HG03175 (cell line): ENCODE measurements around the gene KHDRBS1.
"Not testable (repeated sequence)": the region's sequence is repeated elsewhere in the genome, so short reads cannot be mapped to it uniquely, and the experiment has no call there.

Source experiments
- ATAC-seq: cut with Tn5 transposase; IDR thresholded peaks from one replicate; pipeline ENCODE4 v1.9.1; 2021; ENCODE audit warnings: mild to moderate bottlenecking, moderate library complexity; ENCODE audit not compliant: unreplicated experiment

KHDRBS1 gene, protein sequence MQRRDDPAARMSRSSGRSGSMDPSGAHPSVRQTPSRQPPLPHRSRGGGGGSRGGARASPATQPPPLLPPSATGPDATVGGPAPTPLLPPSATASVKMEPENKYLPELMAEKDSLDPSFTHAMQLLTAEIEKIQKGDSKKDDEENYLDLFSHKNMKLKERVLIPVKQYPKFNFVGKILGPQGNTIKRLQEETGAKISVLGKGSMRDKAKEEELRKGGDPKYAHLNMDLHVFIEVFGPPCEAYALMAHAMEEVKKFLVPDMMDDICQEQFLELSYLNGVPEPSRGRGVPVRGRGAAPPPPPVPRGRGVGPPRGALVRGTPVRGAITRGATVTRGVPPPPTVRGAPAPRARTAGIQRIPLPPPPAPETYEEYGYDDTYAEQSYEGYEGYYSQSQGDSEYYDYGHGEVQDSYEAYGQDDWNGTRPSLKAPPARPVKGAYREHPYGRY

DNA sequence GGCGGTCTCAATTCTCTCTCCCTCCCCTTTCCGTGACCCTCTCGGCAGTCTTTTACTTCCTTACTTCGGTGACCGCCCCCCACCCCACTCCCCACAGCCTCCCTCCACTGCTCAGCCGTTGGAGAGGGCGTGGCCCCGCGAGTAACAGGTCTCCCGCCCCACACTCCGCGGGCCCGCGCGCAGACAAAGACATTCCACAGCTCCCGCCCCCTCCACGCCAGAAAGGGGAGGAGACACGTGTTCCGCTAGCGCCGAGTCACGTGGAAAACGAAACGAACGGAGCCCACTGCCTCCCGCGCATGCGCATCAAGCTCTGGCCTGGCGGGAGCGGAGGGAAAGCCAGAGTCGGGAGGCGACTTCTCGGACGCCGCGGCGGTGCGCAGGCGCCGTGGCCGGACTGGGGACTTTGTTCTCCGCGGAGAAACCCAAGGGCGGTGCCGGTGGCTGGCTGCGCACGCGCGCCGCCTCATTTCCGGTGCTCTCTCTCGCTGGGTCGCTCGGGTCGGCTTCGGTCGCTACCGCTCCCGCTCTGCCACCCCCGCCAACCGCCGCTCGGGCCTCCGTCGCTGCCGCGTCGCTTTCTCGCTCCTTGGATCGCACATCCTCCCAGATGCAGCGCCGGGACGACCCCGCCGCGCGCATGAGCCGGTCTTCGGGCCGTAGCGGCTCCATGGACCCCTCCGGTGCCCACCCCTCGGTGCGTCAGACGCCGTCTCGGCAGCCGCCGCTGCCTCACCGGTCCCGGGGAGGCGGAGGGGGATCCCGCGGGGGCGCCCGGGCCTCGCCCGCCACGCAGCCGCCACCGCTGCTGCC lies at the start of gene KHDRBS1:
Gene KHDRBS1 (plus strand): TSS at position 483 of the 813 bp plus-strand sequence. CDS start 128 bp downstream, at position 611.
- peak; percentile 80 for ATAC-seq

DNA sequence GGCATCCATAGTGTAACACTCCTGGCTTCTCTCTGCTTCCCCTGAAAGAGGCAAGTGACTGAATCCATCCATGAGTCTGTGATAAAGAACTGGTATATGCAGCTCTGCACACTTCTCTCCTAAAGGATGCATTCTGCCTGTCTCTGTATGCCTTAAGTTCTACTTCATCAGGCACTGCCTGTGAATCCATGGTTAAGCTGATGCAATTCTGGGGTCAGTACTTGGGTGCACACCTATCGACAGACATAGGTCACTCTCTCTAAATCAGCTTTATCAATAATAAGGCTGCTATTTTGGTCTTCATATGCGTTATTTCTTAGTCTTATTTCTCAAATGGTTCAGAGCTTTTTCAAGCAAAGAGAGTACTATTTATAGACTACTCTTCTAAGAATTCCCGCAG lies 42.8 kb upstream of the KHDRBS1 start:
- ATAC-seq: no peak

DNA sequence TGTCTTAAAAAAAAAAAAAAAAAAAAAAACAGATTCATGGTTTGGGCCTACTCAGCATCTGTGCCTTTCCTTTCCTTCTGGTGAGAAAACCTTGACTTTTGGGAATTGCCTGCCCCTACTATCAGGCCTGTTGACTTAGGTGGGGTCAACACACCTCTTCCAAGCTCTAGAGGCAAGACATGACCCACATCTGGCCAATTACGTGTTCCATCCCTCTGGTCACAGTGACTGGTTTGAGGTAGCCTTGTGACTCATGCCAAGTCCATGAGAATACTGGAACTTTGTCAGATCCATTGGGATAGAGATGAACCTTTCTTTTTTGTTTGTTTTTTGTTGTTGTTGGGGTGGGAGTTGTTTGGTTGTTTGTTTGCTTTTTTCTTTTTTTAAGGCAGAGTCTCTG lies 37.3 kb upstream of the KHDRBS1 start:
- no peak for ATAC-seq

DNA sequence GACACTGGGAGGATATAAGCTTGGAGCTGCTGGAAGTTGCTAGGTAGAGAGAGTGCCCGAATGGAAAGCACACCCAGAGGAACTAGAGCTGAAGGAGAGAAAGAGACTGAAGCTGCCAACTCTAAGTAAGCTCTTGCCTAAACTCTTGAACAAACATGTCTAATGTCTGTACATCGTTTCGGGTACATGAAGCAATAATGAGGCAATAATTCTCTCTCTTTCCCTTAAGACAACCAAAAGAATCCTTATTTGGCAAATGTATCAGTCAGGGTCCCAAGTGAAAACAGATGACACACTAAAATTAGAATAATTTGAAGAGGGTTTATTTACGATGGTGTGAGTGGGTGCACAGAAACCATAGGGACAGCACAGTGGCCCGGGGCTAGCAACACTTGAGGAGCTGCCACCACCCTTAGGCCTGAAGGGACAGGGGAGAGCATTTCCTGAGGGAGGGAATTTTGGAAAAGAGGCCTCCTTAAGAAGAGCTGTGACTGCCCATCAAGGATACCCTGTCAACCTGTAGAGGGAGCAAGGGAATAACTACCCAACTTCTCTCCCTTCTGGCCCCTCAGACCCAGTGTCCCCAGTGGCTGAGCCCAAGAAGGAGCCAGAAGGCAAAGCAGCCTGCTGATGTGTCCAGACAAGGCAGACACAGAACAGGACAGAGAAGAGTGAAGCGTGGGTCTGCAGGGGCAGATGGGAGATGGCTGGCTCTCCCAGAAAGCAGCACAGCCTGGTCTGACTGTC lies 36.1 kb upstream of the KHDRBS1 start:
- no peak for ATAC-seq

DNA sequence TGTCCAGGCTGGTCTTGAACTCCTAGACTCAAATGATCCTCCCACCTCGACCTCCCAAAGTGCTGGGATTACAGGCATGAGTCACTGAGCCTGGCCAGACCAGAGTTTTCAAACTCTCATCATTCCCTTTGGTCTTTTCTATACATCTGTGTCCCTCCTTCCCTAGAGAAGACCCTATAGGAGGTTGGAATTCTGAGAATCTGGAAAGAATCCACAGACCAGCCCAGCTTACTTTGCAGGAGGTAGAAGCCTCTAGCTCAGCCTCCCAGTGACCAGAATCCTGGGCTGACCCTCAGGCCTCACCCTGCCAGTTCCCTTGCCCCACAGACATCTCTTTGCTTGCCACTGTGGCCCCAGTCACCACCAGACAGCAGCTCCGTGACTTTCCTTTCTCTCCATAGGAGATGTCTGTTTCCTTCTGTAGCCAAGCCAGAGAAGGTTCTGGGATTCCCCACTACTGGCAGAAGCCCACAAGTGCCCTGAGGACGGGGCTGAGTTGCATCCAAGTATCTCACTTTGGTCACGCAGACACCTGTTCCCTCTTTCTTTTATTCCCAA lies 34.7 kb upstream of the KHDRBS1 start:
- no peak for ATAC-seq

DNA sequence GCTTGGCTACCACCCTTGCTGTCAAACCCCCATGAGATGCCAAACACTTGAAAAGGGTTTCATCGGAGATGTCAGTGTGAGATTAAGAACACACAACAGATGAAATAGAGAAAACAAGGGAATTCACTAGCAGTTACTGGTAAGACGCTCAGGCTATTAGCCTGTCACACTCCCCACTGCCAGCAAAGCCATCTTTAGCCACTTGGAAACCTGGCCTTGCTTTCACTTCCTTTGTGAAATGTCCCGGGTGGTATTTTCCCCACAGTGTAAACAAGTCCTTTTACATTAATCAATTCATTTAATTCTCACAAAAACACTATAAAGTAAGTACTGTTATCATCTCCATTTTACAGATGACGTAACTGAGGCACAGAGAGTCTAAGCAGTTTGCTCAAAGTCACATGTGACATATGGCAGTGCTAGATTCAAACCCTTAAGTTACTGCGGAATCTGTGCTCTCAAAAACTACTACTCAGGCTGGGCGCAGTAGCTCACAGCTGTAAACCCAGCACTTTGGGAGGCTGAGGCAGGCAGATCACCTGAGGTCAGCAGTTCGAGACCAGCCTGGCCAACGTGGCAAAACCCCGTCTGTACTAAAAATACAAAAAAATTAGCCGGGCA lies 32.7 kb upstream of the KHDRBS1 start:
- ATAC-seq: no peak

DNA sequence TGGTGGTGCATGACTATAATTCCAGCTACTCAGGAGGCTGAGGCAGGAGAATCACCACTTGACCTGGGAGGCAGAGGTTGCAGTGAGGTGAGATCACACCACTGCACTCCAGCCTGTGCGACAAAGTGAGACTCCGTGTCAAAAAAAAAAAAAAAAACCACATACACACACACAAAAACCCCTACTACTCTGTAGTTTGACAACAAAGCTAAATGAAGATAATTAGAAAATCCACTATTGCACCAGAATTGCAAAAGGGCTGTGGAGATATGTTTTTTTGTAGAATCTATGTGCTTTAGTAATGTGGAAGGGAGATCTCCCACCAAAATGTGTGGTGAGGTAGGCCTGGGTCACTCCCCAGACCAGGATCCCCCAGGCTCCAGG lies 32.2 kb upstream of the KHDRBS1 start:
- no peak for ATAC-seq

DNA sequence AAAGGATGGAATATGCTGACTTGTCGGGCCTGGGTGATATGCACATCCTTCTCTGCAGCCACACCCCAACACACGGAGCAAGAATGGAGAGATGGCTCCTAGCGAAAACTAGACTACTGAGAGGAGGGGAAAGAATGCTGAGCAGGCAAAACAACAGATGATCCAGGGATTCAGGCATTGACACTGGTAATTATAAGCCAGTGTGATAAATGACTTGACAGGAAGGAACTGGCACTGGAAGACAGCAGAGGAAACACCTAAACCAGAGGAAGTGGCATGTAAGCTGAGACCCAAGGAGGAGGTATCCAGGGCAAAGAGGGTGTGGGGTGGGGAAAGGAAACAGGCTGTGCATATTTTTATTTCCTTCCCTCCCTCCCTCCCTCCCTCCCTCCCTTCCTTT lies 31.7 kb upstream of the KHDRBS1 start:
- no peak for ATAC-seq

DNA sequence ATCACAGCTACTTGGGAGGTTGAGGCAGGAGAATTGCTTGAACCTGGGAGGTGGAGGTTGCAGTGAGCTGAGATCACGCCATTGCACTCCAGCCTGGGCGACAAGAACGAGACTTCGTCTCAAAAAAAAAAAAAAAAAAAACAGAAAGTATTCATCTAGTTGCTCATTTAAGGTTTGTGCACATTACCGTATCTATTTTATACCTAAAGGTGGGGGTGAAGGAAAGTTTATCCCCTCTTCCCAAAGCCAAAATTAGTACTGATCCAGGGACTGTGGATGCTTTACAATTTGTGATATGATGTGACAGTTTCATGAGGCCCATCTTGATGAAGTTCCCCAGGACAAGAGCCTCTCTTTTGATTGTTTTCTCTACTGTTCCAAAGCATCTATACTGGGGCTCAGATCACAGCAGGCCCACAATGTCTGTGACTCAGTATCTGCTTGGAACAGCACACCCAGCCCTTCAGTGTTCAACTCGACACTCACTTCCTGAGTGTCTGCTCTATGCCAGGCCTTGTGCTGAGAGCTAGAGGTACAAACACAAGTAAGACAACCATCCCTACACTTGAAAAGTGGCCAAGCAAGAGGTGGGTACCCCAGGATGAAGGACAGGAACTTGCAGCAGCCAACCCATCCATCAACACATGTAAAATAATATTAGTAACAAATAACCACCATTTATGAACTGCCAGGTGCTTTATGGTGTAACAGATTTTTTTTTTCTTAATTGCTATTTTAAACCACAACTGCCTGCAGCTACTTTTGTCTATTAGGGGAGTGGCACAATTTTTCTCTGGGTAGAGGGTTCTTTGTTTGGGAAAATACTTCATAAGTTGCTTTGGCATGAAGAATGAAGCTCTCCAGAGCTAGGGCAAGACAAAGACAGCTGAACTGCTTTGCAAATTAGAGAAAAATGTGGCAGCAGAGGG lies 29.0 kb upstream of the KHDRBS1 start:
- no peak for ATAC-seq

DNA sequence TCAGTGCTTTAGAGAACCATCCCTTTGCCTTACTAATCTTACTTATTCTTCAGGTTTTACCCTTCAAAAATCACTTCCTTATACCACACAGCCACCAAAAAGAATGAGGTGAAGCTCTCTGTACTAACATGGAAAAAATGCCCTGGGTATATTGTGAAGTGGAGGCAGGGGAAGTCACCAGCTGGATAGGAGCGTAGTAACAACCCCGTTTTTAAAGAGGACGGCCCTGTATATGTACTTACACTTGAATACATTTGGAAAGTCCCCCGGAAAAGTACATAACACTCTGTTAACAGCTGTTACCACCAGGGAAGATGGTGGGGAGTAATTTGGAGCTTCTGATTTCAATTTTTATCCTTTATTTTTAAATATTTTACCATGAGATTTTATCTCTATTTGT lies 28.2 kb upstream of the KHDRBS1 start:
- no peak for ATAC-seq

DNA sequence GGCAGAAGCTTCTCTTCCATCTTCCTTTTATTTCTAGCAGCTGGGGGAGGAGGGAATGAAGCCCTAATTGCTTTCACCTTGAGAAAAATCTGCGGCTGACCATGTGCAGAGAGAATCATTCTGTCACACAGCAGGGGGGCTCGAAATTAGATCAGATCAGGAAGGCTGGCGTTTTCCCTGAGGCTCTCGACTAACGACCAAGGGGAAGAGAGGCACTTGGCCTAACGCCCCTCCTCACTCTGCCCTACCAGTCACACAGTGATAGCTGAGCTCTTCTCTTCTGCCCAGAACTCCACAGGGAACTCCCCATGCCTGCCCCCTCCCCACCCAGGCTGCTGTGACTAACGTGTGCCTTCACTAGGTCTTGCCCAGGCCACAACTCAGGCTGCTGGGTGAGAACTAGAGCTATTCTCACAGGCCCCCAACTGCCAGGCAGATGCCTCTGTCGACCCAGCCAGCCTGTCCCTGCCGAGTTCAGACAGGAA lies 26.5 kb upstream of the KHDRBS1 start:
- ATAC-seq: no peak

DNA sequence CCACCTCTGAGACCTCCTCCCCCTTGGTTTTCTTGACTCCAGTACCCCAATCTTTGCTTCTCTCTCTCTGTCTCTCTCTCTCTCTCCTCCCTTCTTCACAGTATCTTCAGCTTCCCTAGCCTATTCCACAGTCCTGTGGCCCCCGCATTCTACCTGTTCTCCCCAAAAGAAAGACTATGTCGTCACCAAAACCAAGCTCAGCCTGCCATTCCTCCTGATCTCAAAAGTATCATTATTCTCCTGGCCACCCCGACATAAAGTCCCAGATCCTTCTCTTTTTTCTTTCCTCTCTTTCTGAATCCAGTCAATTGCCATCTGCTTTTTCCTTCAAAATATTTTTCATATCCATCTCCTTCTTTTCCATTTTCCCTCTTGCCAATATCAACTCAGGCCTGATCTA lies 23.7 kb upstream of the KHDRBS1 start:
- ATAC-seq: no peak

DNA sequence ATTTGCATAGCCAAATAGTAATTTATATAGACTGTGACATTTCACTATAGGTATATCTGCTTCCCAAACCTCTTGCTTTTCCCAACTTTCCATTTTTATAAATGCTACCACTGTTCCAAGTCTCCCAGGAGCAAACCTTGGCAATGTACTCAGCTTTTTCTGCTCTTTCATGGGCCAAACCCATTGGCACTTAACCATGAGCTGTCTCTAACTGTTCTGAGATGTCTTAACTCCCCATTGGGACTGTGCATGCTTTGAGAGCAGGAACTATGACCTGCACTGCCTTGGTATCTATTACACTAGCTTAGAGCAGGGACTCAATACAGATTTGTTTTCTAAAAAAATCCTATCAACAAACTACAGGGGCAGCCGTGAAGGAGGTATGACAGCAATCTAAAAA lies 22.5 kb upstream of the KHDRBS1 start:
- no peak for ATAC-seq

DNA sequence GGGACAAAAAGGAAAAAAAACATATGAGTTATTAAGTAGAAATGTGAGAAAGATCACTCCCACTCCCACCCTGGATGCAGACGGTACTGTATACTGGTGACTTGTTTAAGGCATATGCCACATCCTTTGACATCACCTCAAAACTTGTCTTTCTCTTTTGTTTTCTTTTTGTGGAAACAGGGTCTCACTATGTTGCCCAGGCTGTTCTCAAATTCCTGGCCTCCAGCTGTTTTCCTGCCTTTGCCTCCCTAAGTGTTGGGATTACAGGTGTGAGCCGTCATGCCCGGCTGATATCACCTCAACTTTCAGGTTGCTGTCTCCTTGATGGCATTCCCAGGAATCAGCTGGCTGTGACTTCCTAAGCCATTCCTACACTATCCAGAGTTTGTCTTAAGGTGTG lies 18.4 kb upstream of the KHDRBS1 start:
- no peak for ATAC-seq

DNA sequence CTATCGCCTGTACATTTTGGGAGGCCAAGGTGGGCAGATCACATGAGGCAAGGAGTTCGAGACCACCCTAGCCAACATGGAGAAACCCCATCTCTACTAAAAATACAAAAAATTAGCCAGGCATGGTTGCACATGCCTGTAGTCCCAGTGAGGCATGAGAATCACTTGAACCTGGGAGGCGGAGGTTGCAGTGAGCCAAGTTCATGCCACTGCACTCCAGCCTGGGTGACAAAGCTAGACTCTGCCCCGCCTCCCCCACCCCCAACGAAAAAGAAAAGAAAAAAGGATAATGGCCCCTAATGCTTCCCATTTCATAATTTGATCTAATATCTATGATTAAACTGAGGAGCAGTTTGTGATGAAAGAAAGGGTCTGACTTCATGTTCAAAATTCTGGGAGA lies 17.5 kb upstream of the KHDRBS1 start:
- ATAC-seq: not testable (repeated sequence)

DNA sequence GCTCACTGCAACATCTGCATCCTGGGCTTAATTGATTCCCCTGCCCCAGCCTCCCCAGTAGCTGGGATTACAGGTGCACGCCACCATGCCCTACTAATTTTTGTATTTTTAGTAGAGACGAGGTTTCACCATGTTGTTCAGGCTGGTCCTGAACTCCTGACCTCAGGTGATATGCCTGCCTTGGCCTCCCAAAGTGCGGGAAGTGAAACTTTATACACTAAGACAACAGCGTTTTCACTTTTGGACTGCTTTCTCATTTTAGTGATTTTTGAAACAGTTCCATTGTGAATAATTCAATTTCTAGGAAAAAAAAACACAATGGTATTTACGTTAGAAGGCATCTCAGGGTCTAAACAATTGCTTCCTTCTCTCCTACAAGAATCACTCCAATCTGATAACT lies 11.8 kb upstream of the KHDRBS1 start:
- ATAC-seq: no peak

DNA sequence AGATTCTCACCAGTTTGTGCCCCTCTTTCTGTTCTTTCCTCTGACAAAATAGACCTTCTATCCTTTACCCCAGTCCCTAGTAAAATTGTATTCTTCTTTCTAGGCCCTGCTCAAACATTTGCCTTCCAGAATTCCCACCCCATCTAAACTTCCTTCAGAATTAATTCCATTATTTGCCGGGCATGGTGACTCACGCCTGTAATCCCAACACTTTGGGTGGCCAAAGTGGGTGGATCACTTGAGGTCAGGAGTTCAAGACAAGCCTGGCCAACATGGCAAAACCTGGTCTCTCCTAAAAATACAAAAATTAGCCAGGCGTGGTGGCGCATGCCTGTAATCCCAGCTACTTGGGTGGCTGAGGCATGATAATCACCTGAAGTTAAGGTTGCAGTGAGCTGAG lies 11.4 kb upstream of the KHDRBS1 start:
- not testable (repeated sequence) for ATAC-seq

DNA sequence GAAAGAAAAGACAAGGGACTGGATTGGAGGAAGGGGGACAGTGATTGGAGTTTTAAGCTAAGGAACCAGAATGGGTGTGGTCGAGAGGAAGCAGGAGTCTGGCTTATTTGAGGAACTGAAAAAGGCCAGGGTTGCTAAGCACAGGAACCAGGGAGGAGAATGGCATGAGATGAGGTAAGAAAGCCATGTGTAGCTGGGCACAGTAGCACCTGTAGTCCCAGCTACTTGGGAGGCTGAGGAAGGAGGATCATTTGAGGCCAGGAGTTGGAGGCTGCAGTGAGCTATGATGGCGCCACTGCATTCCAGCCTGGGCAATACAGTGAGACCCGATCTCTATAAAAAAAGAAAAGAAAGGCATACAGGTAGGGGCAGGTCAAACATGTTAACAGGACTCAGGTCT lies 8.1 kb upstream of the KHDRBS1 start:
- ATAC-seq: no peak

DNA sequence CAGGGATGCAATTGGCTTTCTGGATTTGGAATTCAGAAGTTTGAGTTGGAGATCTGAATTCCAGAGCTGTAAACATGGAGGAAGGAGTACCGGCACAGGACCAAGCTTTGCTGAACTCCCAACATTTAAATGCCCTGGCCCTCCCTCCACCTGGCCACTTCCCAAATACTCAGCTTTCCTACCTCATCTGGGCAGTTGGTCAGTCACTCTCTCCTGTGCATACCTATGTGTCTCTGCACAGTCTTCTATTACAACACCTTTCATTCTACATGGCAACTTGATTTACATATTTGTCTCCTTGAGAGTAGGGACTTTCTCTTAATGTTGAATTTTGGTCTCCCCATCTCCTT lies 6.1 kb upstream of the KHDRBS1 start:
- no peak for ATAC-seq

DNA sequence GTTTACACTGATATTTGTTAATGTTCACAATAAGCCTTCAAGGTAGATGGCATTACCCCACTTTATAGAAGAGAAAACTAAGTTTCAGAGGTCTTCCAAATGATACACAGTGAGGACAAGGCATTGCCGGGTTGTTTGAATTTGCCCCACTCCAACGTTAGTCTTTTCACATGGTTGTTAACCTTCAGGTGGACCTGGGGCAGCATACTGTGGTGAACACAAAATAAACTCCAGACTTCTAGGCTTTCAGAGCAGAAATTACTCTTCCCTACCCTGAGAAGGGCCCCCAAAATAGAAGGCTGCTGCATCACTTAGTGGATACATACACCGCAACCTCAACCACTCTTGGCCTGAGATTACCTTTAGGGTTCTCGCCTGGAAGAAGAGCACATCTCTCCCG lies 3.4 kb upstream of the KHDRBS1 start:
- ATAC-seq: no peak
